Gastroesophageal sphincter (tissue), 3 donors: ENCODE results near the gene LRIT2.

Experiments
- CTCF ChIP-seq, 4 experiments: fragments of 200-600 bp in 2 of 4; fragments of 450-650 bp in 2 of 4; sonication (generic) in 1 of 4; IDR thresholded peaks; one replicate each; pipeline ENCODE4 v1.5.1; 2017 to 2019; ENCODE audit warnings: antibody characterized with exemption in 4 of 4, mild to moderate bottlenecking in 2 of 4, moderate library complexity in 2 of 4
- POLR2A ChIP-seq, 2 donors: fragments of 450-650 bp; IDR thresholded peaks; one replicate each; pipeline ENCODE4 v1.6.1; 2017; ENCODE audit warnings: antibody characterized with exemption in 2 of 2, mild to moderate bottlenecking in 2 of 2, moderate library complexity in 1 of 2
- POLR2AphosphoS5 ChIP-seq: sonication (generic); formaldehyde crosslinking; IDR thresholded peaks from one replicate; pipeline ENCODE4 v1.6.1; 2017; ENCODE audit warnings: antibody characterized with exemption

DNA sequence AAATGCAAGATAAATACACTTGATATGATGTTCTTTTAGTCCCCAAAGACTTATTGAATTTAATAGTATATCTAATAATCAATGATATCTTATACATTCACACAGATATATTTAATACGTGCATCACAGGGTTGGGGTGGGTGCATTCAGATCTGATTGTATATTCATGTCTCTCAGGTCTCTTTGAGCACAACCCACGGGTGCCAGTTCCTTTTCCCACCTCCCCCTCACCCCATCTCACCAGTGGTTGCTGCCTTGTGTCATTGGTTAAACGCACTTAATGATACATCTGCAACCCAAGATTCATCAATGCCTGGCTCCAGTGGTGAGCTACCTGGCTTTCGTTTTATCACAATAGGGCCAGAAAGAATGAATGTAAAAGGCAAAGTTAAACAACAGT, 9.8 kb upstream of the LRIT2 start:
- TF ChIP-seq CTCF (IDR thresholded peaks at IDR 0.05) (no peak), POLR2AphosphoS5 (no peak), POLR2A (IDR thresholded peaks at IDR 0.05) (no peak)
